Kidney (tissue), 14 donors: ENCODE data around the gene GAS7. TPM values are rescaled to one million over a fixed set of nuclear protein-coding genes. Genes with fewer than 3 reads are reported as not detected.

Experiments
- DNase-seq, 5 donors: peaks; one replicate each; pipeline ENCODE4 v3.0.0-alpha.2; 2013 to 2020
- FAIRE-seq: peaks from 2 replicates; lab custom pipeline; 2012; peaks lifted over from hg19 to GRCh38; lab: Jason Lieb, UNC
- H3K27ac ChIP-seq, 2 donors: one replicate each; pipeline ENCODE4 v1.7.0; 2013; ENCODE audit warnings: low read depth in 2 of 2, low read length in 2 of 2, inconsistent platforms in 1 of 2
- H3K27me3 ChIP-seq: one replicate; pipeline ENCODE4 v1.7.1; 2013; ENCODE audit warnings: low read length, inconsistent platforms; ENCODE audit not compliant: control insufficient read depth, insufficient read depth
- H3K36me3 ChIP-seq, 3 donors: one replicate each; pipeline versions ENCODE4 v1.7.0 to v1.7.1; 2013; ENCODE audit warnings: low read length in 3 of 3, control low read depth in 1 of 3, inconsistent platforms in 1 of 3; ENCODE audit not compliant: insufficient read depth in 3 of 3, control insufficient read depth in 2 of 3
- H3K4me1 ChIP-seq, 3 donors: one replicate each; pipeline versions ENCODE4 v1.7.0 to v1.7.1; 2013; ENCODE audit warnings: low read length in 3 of 3, inconsistent platforms in 1 of 3, low read depth in 1 of 3; ENCODE audit not compliant: control insufficient read depth in 2 of 3, insufficient read depth in 2 of 3
- H3K4me3 ChIP-seq, 3 donors: one replicate each; pipeline versions ENCODE4 v1.7.0 to v1.8.1; 2013; ENCODE audit warnings: low read length in 3 of 3, control low read depth in 1 of 3, inconsistent platforms in 1 of 3
- H3K9ac ChIP-seq, 3 donors: one replicate each; pipeline versions ENCODE4 v1.7.0 to v1.7.1; 2013; ENCODE audit warnings: low read length in 3 of 3, control low read depth in 1 of 3, inconsistent platforms in 1 of 3
- H3K9me3 ChIP-seq, 3 donors: one replicate each; pipeline versions ENCODE4 v1.7.0 to v1.7.1; 2013; ENCODE audit warnings: low read length in 3 of 3, control low read depth in 1 of 3, inconsistent platforms in 1 of 3; ENCODE audit not compliant: control insufficient read depth in 2 of 3, insufficient read depth in 1 of 3
- CTCF ChIP-seq: IDR thresholded peaks from 3 replicates; pipeline ENCODE4 v1.5.1; 2012; ENCODE audit warnings: mild to moderate bottlenecking, moderate library complexity, borderline replicate concordance; ENCODE audit not compliant: insufficient read depth; ENCODE audit errors: extremely low read depth
- intact Hi-C: fragments of 100-400 bp; cut with DNase I; formaldehyde crosslinking; loops from one replicate; pipeline ENCODE4 v1.11.1; 2022
- polyA plus RNA-seq: library from polyadenylated mRNA; stranded (reverse); fragments of 350-450 nt; fragmentation: Illumina TruSeq; extraction: RNeasy Lipid Tissue Mini Kit (QIAGEN cat#74804); gene quantifications from one replicate; pipeline ENCODE4 v1.2.3, GENCODE V29; 2014; ENCODE audit warnings: low read depth, low replicate concordance; ENCODE audit not compliant: insufficient read depth
- total RNA-seq: library from RNA; stranded (reverse); fragmentation: NEBNext Ultra II Directional; extraction: Animal tissue kit (Norgen Biotek cat#: 25700); gene quantifications from one replicate; pipeline ENCODE4 v1.2.1, GENCODE V29; 2021
- donor health status: control.
- donor health status: control.
- donor health status: control.
- donor health status: control.
- donor health status: control.
- donor health status: DM: yes; HTN: yes; CAD: no.
- donor health status: Normal renal cell carcinoma (clear cell type).

Gene GAS7
- total and polyA plus RNA-seq, 2 donors from 2014 or later = 1.1 to 20.5 TPM

GRCh38 chr17:9938764-9939163, 259.6 kb downstream of the GAS7 start:
- DNase-seq = no peak
- H3K9me3 ChIP-seq = peaks cover 0 to 2% (median 0%) of the 10 kb centered on the region in 3 donors
- H3K27ac ChIP-seq = no peak overlapping the region
- H3K9ac ChIP-seq = no peak overlapping the region
- no peak for TF ChIP-seq CTCF
- no peaks in the 10 kb centered on the region for H3K4me1 ChIP-seq
- intact Hi-C loops = no loop called here
- no peak for FAIRE-seq
- H3K36me3 ChIP-seq = peaks cover 0 to 3% (median 0%) of the 10 kb centered on the region in 3 donors
- no peaks in the 10 kb centered on the region for H3K27me3 ChIP-seq
- no peak overlapping the region for H3K4me3 ChIP-seq

DNA sequence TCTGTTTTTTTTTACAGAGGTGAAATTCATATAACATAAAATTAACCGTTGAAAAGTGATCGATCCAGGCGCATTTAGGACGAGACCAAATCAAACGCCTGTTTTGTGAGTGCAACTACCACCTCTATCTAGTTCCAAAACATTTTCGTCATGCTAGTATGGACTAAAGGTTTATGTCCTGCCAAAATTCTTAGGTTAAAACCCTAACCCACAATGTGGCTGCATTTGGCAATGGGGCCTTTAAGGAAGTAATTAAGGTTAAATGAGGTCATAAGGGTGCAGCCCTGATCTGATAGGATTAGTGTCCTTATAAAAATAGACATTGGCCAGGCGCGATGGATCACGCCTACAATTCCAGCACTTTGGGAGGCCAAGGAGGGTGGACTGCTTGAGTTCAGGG, 260.5 kb downstream of the GAS7 start:
- intact Hi-C loops = no loop called here
- Histone ChIP-seq H3K36me3 (peaks cover 0 to 3% (median 0%) of the 10 kb centered on the region in 3 donors), H3K9me3 (peaks cover 0 to 2% (median 0%) of the 10 kb centered on the region in 3 donors), H3K4me1 (no peaks in the 10 kb centered on the region), H3K27me3 (no peaks in the 10 kb centered on the region), H3K27ac (no peak overlapping the region), H3K4me3 (no peak overlapping the region), H3K9ac (no peak overlapping the region)
- DNase-seq (peak in 1 of 5 donors; percentile 8), FAIRE-seq (no peak)
- TF ChIP-seq CTCF = no peak

GRCh38 chr17:9937241-9937761, 261.1 kb downstream of the GAS7 start:
- Histone ChIP-seq H3K27me3 (no peaks in the 10 kb centered on the region), H3K9ac (no peak overlapping the region), H3K4me3 (no peak overlapping the region), H3K4me1 (no peaks in the 10 kb centered on the region), H3K36me3 (peaks cover 0 to 3% (median 0%) of the 10 kb centered on the region in 3 donors), H3K27ac (no peak overlapping the region), H3K9me3 (peaks cover 0 to 2% (median 0%) of the 10 kb centered on the region in 3 donors)
- TF ChIP-seq CTCF = no peak
- intact Hi-C loops = no loop called here
- no peak for FAIRE-seq
- peak in 1 of 5 donors; percentile 58 for DNase-seq

DNA sequence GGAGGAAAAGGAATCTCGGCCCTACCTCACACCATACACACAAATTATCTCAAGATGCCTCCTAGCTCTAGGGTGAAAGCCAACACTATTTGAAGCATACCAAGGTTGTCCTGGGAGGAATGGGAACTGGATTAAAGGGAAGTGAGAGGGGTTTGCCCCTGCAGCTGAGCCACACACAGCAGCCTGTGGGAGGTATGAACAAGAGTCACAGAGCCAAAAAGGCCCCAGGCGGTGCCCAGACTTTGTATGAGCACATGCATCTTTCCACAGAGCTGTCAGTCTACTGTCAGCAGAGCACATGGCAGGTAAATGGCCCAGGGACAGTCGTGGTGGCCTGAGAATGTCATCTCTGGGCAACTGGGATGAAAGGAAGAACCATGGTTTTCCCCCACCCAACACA, 262.3 kb downstream of the GAS7 start:
- Histone ChIP-seq H3K9me3 (peaks cover 0 to 2% (median 0%) of the 10 kb centered on the region in 3 donors), H3K27me3 (no peaks in the 10 kb centered on the region), H3K9ac (no peak overlapping the region), H3K4me3 (no peak overlapping the region), H3K27ac (no peak overlapping the region), H3K36me3 (peaks cover 0 to 3% (median 0%) of the 10 kb centered on the region in 3 donors), H3K4me1 (no peaks in the 10 kb centered on the region)
- intact Hi-C loops = no loop called here
- no peak for FAIRE-seq
- TF ChIP-seq CTCF = no peak
- peak in 1 of 5 donors; percentile 9 for DNase-seq
